ENCODE measurements around the gene SPAG9.

- TF ChIP-seq CTCF (IDR thresholded peaks at IDR 0.05) (peak; percentile 54 to 59 (median 58)), POLR2AphosphoS5 (IDR thresholded peaks at IDR 0.05) (no peak)
Measured at GRCh38 chr17:51000835-51001638, 119.6 kb downstream of the SPAG9 start.
